HG02943 (cell line): Measurements from ENCODE around the gene FBL.

Source experiments
- ATAC-seq: cut with Tn5 transposase; IDR thresholded peaks from one replicate; pipeline ENCODE4 v1.9.1; 2021; ENCODE audit warnings: mild to moderate bottlenecking, low read depth, moderate library complexity; ENCODE audit not compliant: unreplicated experiment

FBL gene

DNA sequence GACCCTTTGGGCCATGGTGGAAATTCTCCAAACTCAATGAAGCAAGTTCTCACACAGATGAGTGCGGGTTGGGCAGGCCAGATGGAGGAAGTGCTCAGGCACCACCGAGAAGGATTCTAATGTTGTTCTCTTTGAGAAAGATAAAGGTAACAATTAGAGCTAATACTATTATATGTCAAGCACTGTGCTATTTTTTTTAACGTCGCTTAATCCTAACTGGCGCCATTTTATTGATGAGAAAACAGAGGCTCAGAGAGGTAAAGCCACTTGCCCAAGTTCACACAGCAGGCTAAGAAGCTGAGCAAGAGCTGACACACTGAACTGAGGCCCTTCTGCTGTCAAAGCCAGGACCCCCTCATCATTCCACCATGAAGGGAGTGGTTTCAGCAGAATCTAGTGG is 1.0 kb downstream of the FBL start:
- no peak for ATAC-seq

GRCh38 chr19:39843919-39844793 is 2.0 kb downstream of the FBL start:
- no peak for ATAC-seq

GRCh38 chr19:39842693-39843435 is 3.3 kb downstream of the FBL start:
- ATAC-seq: no peak

DNA sequence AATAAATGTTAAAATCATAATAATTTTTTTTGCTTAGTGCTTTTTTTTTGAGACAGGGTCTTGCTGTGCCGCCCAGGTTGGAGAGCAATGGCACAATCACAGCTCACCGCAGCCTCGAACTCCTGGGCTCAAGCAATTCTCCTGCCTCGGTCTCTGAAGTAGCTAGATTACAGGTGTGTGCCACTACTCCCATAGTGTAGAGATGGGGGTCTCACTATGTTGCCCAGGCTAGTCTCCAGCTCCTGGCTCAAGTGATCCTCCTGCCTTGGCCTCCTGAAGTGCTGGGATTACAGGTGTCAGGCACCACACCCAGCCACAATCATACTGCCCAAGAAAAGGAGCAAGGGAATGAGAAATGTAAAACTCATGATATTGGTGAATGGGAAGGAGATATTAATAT is 5.1 kb downstream of the FBL start:
- no peak for ATAC-seq

DNA sequence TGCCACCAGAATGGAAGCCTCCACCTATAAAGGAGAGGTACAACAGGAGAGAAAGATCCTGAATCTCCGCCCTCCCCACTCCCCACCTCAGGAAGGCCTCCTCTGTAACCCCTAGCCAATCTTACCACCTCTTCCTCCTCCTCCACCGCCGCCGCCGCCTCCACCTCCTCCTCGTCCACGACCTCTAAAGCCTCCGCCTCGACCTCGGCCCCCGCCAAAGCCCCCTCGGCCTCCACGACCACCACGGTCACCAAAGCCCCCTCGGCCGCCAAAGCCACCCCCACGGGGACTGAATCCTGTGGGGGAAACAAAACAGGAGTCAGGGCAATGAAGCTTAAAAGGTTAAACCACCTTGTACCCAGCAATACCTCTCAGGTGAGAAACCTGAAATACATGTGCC is 5.7 kb downstream of the FBL start:
- no peak for ATAC-seq

DNA sequence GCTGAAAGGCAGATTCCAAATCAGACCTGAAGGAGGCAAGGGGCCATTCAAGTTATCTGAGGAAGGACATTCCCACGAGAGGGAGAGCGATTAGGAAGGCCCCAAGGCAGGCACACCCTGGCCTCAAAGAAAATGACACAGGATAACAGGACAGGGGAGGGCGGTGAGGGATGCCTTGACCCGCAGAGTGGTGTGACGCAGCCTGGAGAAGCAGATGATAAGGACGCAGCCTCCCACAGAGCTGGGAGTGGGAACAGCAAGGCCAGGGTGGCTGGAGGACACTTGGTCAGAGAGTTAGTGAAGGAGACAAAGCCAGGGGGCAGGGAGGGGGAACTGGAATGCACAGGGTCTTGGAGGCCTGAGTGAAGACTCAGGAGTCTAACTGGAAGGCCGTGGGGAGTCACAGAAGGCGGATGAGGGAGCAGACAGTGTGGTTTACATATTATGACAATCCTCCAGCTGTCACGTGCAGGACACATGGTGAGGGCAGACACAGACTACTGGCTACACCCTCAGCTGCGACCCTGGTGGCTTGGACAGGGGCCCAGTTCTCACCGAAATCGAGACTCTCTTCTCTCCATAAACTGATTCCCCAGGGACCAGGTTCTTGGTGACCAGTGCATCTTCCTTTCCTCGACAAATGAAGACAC is 6.4 kb downstream of the FBL start:
- no peak for ATAC-seq

GRCh38 chr19:39838569-39838968 is 7.6 kb downstream of the FBL start:
- no peak for ATAC-seq

GRCh38 chr19:39837978-39838377 is 8.2 kb downstream of the FBL start:
- ATAC-seq: no peak

DNA sequence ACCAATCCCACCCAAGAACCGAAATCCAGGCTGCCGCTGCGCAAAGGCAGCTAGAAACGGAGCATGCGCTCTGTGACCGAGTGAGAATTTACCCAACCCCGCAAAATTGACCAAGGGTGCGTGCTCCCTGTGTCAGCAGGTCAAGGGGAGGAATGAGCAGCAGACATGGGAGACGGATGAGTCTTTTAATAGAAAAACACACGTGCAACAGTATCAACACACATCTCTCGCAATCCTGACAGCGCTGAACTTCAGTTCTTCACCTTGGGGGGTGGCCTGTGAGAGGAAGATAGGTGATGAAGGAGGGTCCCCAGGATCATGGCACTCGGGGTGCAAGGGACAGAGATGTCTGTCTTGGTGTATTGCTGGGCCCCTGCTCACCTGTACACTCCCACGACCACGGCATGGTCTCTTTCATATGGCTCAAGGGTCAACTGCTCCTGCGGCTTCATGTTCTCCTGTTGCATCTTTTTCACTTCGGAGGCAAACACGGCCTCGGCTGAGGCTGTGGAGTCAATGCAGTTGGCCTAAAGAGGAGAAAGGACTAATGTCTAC is 11.8 kb downstream of the FBL start:
- no peak for ATAC-seq

DNA sequence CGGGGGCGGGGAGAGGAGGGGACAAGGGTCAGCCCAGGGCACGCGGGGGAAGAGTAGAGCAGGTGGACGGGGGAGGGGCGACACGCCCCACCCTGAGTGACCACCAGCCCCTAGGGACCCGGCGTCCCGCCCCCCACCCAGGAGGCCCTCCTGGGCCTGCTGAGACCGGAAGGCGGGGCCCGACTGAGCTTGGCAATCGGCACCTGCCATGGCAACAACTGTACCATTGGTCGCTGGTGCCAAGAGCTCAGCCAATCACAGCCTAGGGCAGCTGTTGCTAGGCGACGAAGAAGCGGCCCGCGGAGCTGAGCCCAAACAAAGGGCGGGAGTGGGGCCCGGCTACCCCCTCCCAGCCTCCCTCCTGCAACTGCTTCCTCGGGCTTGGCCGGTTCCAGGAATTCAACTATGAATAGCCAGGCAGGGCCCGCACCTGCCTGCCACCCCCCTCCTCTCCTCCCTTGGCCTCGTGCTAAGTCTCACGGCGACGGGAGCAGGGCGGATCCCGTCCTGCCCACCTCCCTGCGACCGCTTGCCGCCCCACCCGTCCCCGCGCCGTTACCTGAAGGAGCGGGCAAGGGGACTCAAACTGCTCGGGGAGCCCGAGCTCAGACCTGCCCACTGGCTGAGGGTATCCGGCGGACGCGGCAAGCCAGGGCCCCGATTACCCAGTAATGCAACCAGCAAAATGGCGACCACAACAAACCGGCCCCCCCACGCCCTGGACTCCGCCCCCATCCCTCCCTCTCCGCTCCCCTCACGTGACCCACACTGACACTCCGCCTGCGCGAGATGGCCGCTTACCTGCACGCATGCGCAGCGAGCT is 12.5 kb downstream of the FBL start, which contains the start of gene DYRK1B:
Gene DYRK1B, minus strand, starts transcription at position 699 of the 823 bp plus-strand sequence. CDS start 2,295 bp downstream, outside the sequence.
- ATAC-seq: peak; percentile 77

- no peak for ATAC-seq
Observed at GRCh38 chr19:39833160-39833463, 13.1 kb downstream of the FBL start.

DNA sequence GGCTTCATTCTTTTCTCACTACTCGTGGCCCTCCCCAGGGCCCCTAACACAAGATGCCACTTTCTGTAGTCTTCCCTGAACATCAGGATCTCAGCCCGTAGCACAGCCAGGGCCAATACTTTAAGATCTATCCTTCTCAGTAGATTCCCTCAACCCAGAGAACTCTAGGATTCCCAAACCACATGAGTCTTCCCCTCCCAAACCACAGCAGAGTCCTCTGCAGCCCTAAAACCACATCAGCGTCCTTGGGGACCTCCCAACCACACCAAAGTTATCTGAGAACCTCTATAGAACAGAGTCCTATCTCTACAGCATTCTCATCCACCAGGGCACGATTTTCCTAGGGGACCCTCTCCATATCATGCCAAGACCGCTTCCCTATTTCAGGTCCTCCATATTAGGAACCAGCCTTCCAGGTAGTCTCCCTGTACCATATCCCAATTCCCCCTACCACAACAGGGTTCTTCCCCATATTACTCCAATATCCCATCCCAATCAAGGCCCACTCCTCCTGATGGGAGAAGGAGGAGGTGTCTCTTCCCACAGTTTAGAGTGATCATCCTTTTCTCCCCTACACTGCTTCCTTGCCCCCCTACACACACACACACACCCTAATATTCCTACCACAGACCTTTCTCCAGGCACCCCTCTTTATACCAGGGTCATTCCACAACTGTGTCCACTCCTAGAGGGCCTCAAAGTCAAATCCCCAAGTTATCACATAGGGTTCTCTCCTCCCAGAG is 13.7 kb downstream of the FBL start:
- ATAC-seq: no peak

DNA sequence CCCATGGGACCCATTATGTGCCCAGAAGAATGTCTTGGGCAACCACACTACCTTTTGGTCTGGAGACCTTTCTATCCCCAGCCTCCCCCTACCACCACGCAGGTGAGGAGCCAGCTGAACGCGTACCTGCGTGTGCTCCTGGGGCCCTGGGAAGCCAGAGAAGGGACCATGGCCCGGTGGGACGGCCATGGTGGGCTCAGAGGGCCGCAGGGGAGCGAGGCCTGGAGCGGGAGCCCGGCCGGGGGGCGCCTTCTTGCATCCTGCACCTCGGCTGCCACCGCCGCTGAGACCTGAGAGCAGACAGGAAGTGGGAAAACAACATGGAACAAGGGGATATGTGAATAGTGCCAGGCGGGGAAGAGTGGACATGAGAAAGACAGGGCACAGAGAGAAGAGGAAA is 14.5 kb downstream of the FBL start:
- no peak for ATAC-seq

GRCh38 chr19:39830847-39831246 is 15.3 kb downstream of the FBL start:
- no peak for ATAC-seq

GRCh38 chr19:39830406-39830805 is 15.8 kb downstream of the FBL start:
- no peak for ATAC-seq

GRCh38 chr19:39829702-39830275 is 16.4 kb downstream of the FBL start:
- ATAC-seq: no peak

GRCh38 chr19:39828654-39829032 is 17.5 kb downstream of the FBL start:
- ATAC-seq: no peak

DNA sequence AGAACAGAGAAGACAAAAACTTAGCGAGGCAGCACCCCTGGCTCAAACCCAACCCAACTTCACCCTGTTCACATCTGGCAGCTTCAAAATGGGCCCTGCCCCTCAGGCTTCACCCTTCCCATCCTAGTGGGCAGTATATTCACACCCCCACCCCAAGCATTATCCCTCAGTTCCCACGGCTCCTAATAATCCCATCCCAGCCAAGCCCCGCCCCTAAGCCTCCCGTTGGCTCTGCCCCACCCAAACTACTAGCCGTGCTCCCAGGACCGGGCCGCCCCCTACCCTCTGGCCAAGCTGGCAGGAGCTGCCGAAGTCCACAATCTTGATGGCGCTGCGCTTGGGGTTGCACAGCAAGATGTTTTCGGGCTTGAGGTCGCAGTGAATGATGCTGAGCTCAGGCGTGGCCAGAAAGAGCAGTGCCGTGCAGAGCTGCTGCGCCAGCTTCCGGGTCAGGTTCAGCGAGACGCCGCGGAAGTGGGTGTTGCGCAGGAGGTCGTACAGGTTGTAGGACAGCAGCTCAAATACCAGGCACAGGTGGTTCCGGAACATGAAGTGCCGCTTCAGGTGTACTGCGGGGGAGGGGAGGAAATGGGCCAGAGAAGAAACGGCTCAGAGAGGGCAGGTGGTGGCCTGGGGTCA is 18.0 kb downstream of the FBL start:
- no peak for ATAC-seq

- no peak for ATAC-seq
Observed at GRCh38 chr19:39827216-39827615, 19.0 kb downstream of the FBL start.
